T-helper 9 cell (primary cell): Measurements from ENCODE around the gene ATP2A3.
"Not testable (repeated sequence)": the region's sequence is repeated elsewhere in the genome, so short reads cannot be mapped to it uniquely, and the experiment has no call there.

ENCODE experiments used
- DNase-seq: peaks from one replicate; pipeline ENCODE4 v3.0.0-alpha.2; 2020
- total RNA-seq, 2 donors: gene quantifications; one replicate each; lab custom pipeline; 2026; lab: John Stamatoyannopoulos, UW

The ATP2A3 gene
- 233 to 325 reads per million in 2 donors for total RNA-seq

DNA sequence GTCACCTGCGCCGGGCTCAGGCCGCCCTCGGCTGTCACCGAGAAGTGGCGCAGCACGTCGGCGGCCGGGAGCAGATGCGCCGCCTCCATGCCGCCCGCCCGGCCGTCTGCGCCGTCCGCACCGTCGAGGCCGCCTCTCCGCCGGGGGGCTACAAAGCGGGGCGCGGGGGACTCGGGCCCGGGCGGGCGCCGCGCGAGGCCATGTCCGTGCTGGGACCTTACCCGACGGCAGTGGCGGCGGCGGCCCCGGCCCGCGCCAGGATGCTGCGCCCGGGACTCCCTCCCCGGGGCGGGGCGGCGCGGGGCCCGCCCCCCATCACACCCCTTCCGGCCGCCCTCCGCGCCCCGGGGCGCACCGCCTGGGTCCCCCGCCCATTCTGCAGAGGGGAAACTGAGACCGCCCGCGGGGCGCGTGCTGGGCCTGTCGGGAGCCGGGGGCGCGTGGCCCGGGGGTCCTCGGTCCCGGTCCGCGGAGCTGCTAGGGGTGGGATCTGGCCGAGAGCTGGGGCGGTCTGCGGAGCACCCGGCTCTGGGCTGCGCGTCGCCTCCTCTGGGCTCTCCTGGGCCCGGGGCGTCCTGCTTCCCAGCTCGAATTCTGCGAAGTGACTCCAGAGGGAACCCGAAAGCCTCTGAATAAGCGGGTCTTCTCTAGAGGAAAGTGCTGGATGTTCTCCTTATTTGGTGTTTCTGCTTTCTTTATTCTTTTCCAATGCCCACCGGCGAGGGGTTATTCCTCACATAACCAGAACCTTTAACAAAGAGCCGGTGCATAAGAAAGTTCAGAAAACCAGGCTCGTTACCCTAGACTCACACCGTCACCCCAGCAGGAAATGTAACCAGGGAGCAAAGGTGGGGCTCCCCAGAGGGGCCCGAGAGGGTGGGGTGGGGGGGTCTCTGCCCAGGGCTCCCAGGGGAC is at the start of gene ATP2A3:
Gene ATP2A3, minus strand, starts transcription at position 235 of the 915 bp plus-strand sequence. Its CDS starts 146 bp downstream, at position 89.
- peak; percentile 63 for DNase-seq

DNA sequence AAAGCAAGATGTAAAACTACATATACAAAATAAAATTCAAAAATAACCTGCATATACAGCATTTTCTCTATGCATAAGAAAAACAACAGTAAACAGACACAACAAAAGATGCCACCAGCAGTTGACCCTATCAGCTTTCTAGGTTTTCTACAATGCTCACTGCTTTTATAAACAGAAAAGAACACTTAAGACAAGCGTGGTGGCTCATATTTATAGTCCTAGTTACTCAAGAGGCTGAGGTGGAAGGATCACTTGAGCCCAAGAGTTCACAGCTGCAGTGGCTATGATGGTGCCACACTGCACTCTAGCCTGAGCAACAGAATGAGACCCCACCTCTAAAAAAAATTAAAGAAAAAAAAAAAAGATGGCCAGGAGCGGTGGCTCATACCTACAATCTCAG is 46.5 kb upstream of the ATP2A3 start:
- DNase-seq, result no peak

GRCh38 chr17:4009186-4009785 is 45.0 kb upstream of the ATP2A3 start:
- no peak for DNase-seq

DNA sequence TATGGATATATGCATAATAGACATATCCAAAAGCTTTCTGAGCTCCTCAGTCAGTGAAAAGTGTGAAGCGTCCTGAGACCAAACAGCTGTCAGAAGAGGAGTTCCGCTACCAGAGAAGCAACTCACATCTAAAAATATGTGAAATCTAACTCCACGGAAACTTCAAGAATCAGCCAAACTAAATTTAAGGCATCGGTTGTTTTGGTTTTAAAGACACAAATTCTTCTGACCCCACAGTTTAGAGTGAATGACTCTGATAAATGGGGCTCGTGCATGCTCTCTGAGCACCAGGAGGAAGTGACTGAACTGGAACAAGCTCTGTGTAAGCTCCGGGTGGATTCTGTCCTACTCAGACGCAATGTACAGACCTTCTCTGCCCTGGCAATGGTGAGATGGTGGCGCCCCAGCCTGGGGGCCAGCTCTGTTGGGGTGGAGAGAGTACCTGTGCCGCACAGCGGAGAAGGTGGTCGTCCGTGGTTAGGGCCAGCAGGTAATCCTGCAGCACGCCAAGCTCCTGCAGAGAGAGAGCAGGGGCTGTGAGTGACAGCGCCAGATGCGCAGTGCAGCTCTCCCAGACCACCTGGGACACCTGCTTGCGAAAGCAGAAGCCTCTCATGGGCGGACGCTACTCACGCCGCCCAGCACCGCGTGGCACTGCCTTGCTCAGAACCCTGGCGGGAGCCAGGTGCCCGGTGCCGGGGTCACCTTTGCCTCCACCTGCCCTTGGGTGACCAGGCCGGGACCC is 44.4 kb upstream of the ATP2A3 start:
- no peak for DNase-seq

DNA sequence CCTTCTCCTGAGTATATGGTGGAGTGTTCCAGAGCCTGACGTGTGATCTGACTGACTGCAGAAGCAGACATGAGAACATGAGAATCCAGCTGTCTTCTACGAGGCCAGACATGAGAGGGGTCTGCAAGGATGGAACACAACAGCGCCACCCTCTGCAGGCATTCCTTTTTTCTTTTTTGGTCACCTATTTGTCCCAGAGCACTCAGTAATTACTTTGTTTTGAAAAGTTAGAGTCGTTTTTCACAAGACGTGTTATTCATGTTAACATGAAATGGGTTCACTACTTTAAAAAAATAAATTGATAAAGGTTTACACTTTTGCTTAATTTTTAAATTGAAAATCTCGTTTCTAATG is 43.8 kb upstream of the ATP2A3 start:
- no peak for DNase-seq

DNA sequence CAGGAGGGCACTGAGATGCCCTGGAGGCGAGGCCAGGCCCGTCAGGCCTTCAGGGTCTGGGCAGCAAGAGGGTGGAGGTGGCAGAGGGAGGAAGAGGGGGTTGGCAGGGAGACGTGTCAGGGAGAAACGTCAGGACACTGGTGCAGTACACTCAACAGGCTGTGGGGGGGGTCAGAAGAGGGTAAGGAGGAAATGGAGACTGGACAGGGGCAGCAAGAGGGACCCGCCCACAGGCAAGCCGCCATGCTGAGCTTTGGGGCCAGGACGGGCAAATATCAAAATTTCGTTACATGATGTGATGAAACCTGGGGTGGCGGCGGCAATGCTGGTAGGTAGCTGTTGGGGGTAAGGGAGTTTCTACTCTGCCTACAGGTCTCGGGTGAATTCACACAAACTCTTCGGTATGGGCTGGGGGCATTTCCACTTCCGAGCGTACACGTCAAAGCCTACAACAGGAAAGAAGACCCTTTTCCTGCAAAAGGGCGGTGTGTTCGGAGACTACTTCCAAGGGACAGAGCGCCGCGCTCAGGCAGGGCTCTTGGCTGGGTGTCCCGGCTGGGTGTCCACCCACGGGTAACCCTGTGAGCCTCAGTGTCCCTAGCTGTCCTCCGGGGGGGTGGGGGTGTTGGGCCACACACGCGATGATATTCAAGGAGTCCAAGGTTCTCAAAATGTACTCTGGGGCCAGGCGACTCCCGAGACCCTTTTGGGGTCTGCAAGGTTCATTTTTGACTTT is 43.3 kb upstream of the ATP2A3 start:
- no peak for DNase-seq

DNA sequence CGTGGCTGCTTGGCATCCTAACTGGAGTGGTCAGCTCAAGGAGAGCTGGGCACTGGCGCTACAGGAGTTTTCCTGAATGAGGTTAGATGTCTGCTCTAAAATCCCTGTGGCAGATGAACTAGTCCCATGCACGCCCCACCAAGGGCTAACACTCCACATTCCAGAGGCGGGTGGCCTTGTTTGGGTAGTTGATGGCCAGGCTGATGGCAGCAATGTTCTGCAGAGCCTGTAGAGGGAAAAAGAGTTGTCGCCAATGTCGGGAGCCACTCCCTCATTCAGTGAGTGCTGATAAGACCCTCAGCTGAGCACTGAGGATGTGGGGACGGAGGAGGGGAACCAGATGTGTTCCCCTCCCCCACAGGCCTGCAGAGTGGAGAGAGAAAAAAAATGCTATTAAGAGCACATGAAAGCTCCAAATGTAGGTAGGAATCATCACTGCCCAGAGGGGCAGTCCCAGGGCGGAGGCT is 42.5 kb upstream of the ATP2A3 start:
- no peak for DNase-seq

- no peak for DNase-seq
Measured at GRCh38 chr17:4006165-4006589, 41.9 kb upstream of the ATP2A3 start.

DNA sequence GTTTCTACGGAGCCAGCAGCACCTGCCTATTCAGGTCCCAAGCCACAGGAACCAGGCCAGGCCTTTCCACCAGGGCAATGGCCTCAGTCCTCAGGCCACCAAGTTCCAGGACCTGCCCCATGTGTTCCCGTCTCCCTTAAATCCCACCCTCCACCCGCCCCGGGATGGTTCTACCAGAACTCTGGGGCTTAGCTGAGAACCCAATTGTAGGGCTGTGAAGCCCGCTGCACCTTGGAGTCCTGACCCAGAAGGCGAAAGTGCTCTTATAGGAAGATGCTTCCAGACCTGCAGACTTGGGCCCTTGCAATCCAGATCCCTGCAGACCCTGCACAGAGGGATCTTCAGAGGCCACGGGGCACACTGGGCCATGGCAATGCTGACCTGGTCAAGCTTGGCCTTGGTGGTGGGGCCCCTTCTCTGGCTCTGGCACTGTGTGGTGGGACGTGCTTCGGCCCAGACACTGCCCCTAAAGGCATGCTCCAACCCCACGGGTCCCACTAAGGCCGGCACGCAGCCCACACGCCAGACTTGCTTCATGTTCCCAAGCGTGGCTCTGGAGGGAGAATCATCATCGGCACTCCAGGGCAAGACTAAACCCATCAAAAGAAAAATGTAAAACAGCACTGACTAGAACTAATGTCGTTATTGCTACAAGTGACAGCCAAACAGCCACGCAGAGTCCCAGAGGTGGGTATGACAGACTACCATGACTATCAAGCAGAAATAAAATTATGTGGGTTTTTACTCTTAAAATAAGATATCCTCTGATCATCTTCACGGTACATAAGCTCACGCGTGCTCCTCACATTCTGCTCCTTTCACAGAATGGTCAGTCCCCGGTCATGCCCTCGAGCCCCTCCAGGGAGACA is 41.3 kb upstream of the ATP2A3 start:
- DNase-seq, result no peak

GRCh38 chr17:4004517-4005295 is 40.5 kb upstream of the ATP2A3 start:
- DNase-seq, result peak; percentile 58

GRCh38 chr17:4003501-4004421 is 39.5 kb upstream of the ATP2A3 start:
- no peak for DNase-seq

DNA sequence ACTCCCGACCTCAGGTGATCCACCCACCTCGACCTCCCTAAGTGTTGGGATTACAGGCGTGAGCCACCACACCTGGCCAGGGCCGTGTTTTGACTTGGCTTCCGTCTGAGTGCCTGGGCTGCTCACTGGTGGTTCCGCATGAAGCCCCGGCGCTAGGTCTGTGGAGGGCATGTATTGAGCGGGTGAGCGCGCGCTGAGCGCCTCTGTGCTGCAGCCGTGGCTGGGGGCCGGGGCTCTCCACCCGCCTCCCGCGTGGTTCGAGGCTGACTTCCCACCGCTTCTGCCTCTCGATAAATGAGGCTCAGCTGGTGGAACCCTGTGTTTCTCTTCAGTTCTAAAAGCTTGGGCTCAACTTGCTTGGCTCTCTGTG is 38.9 kb upstream of the ATP2A3 start:
- DNase-seq, result no peak

DNA sequence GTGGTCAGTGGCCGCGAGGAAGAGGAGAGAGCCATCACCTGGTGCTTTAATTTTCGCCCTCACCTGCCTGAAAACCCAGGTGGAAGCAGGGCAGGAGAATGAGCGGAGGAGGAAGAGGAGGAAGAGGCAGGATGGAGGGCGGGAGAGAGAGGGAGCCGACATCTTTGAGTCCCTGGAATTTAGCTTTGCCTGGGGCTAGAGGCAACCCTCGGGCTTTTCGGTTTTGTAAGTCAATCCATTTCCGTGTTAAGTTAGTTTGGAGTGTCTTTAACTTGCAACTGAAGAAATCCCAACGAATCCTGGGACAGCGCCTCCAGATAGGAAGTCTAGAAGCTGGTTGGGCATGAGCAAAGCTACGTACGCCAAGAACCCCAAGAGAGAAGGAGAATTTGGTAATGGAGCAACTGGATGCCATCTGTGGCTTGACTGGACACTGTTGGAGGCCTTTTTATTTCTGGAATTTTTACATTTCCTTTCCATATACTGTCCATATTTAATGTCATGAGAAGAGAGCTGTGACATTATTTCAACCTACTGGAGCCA is 36.9 kb upstream of the ATP2A3 start:
- DNase-seq, result no peak

- no peak for DNase-seq
Measured at GRCh38 chr17:3998436-3998835, 34.2 kb upstream of the ATP2A3 start.

GRCh38 chr17:3995067-3995466 is 30.8 kb upstream of the ATP2A3 start:
- no peak for DNase-seq

- no peak for DNase-seq
Measured at GRCh38 chr17:3994221-3994576, 30.0 kb upstream of the ATP2A3 start.

DNA sequence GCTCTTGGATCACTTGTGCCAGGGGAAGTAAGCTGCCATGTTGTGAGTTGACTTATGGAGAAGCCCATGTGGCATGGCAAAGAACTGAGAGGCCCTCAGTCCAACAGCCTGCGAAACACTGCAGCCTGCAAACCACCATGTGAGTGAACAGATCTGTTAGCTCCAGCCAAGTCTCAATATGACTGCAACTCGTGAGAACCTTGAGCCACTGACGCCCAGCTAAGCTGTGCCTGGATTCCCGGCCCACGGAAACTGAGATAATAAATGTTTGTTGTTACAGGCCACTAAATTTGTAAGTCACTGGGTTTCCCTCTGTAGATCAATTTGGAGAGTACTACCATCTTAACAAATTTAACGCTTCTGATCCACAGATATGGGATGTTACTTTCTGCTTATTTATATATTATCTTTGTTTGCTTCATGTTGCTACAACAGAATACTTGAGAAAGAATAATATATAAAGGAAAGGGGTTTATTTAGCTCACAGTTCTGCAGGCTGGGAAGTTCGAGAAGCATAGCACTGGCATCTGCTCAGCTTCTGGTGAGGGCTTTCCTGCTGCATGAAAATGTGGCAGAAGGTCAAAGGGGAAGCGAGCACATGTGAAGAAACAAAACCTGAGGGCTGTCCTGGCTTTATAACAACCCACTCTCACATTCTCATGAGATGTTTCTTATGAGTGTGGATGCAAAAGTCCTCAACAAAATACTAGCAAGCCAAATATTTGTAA is 29.4 kb upstream of the ATP2A3 start:
- no peak for DNase-seq

- no peak for DNase-seq
Measured at GRCh38 chr17:3992370-3992769, 28.1 kb upstream of the ATP2A3 start.

DNA sequence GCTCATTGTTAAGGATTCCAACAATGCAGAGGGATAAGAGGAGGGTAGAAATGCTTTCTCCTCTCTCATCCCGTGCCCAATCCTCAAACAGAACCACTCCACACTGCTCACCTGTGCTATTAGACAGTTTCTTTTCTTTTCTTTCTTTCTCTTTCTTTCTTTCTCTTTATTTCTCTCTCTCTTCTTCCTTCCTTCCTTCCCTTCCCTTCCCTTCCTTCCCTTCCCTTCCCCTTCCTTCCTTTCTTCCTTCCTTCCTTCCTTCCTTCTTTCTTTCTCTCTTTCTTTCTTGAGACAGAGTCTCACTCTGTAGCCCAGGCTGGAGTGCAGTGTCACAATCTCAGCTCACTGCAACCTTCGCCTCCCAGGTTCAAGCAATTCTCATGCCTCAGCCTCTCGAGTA is 27.5 kb upstream of the ATP2A3 start:
- not testable (repeated sequence) for DNase-seq
